ENCODE results near the gene MMP21.

The MMP21 gene

DNA sequence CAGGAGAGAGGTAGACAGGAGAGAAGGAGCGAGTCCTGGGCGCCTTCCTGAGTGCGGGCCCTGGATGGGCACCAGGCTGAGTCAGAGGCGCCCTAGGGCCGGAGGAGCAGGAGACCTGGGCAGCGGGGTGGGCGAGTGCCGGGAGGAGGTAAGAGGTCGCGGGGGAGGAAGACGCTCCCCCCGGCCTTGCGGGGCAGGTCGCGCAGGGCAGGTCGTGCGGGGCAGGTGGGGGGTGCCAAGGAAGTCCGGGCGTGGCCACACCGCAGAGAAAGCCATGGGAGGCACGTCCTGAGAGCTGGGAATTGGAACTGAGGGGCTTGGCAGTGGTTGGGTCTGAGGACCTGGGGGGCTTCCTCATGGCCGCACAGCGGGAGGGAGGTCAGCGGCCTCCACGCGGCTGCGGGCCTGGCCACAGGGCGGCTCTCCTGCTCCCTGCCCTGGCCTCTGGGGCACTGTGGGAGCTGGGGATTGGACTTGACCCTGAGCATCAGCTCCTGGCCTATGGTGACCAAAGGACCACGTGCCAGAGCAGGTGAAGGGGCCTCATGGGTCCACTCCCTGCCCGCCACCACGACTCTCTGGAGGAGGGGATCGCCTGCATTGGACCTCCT lies 935 bp downstream of the MMP21 start:
- TF ChIP-seq RAD21 (IDR thresholded peaks at IDR 0.05; ENCODE audit: low read depth) = no peak
- TF ChIP-seq EGR1 (IDR thresholded peaks at IDR 0.05) = no peak
- no peak for TF ChIP-seq NFIC (IDR thresholded peaks at IDR 0.05)
- TF ChIP-seq ZBTB7A (IDR thresholded peaks at IDR 0.05; ENCODE audit: low read depth) = no peak
- TF ChIP-seq YY1 (IDR thresholded peaks at IDR 0.05; ENCODE audit: low read depth) = no peak

DNA sequence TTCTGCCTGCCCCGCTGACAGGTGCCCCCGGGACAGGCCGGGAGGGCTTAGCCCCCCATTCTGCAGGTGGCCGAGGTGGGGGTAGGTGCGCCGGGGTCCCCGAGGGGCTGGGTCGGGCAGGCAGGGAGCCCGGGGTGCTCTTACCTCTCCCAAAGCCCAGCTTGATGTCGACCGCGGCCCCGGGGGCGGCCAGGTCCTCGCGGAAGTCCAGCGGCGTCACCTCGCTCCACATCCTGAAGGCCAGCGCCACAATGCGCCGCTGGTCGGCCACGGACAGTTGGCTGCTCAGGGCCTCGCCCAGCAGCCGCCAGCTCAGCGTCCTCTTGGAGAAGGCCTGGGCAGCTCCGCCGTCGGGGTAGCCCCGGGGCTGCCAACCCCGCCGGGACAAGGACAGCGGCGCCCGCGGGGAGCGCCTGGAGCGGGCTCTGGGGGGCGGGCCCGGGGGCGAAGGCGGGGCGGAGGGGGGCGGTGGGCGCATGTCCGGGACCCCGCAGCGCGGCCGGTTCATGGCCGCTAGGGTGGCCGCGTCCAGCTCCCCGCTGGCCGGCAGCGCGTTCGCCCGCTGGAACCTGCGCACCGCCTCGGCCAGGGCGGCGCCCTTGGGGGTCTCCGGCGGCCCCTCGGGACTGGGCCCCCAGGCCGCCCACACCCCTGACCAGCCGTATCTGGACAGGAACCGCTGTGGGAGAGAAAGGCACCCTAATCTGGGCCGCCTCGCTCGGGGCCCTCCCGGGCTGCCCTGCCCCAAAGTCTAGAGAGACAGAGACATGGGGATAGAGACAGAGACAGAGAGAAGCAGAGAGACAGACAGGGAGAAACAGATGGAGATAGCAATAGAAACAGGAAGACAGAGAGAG lies 1.7 kb downstream of the MMP21 start:
- TF ChIP-seq CEBPB (IDR thresholded peaks at IDR 0.05) (no peak), EGR1 (IDR thresholded peaks at IDR 0.05) (no peak), NFIC (IDR thresholded peaks at IDR 0.05) (no peak), FOXM1 (IDR thresholded peaks at IDR 0.05; ENCODE audit: borderline replicate concordance, low read depth) (no peak), TCF12 (IDR thresholded peaks at IDR 0.05; ENCODE audit: low read depth) (no peak), TEAD4 (IDR thresholded peaks at IDR 0.05) (no peak), EP300 (IDR thresholded peaks at IDR 0.05; ENCODE audit: borderline replicate concordance) (no peak), YY1 (IDR thresholded peaks at IDR 0.05; ENCODE audit: low read depth) (no peak), TAF1 (IDR thresholded peaks at IDR 0.05; ENCODE audit: low read depth) (no peak), CREB1 (IDR thresholded peaks at IDR 0.05; ENCODE audit: low read depth) (no peak), RAD21 (IDR thresholded peaks at IDR 0.05; ENCODE audit: low read depth) (no peak), ZBTB7A (IDR thresholded peaks at IDR 0.05; ENCODE audit: low read depth) (no peak)
- TF ChIP-seq, protein P1, sequence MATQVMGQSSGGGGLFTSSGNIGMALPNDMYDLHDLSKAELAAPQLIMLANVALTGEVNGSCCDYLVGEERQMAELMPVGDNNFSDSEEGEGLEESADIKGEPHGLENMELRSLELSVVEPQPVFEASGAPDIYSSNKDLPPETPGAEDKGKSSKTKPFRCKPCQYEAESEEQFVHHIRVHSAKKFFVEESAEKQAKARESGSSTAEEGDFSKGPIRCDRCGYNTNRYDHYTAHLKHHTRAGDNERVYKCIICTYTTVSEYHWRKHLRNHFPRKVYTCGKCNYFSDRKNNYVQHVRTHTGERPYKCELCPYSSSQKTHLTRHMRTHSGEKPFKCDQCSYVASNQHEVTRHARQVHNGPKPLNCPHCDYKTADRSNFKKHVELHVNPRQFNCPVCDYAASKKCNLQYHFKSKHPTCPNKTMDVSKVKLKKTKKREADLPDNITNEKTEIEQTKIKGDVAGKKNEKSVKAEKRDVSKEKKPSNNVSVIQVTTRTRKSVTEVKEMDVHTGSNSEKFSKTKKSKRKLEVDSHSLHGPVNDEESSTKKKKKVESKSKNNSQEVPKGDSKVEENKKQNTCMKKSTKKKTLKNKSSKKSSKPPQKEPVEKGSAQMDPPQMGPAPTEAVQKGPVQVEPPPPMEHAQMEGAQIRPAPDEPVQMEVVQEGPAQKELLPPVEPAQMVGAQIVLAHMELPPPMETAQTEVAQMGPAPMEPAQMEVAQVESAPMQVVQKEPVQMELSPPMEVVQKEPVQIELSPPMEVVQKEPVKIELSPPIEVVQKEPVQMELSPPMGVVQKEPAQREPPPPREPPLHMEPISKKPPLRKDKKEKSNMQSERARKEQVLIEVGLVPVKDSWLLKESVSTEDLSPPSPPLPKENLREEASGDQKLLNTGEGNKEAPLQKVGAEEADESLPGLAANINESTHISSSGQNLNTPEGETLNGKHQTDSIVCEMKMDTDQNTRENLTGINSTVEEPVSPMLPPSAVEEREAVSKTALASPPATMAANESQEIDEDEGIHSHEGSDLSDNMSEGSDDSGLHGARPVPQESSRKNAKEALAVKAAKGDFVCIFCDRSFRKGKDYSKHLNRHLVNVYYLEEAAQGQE (IDR thresholded peaks at IDR 0.05; ENCODE audit: low read depth) = no peak
- TF ChIP-seq, protein P2, sequence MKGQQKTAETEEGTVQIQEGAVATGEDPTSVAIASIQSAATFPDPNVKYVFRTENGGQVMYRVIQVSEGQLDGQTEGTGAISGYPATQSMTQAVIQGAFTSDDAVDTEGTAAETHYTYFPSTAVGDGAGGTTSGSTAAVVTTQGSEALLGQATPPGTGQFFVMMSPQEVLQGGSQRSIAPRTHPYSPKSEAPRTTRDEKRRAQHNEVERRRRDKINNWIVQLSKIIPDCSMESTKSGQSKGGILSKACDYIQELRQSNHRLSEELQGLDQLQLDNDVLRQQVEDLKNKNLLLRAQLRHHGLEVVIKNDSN (IDR thresholded peaks at IDR 0.05) = no peak
- TF ChIP-seq, protein P3, sequence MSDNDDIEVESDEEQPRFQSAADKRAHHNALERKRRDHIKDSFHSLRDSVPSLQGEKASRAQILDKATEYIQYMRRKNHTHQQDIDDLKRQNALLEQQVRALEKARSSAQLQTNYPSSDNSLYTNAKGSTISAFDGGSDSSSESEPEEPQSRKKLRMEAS (IDR thresholded peaks at IDR 0.05) = no peak

DNA sequence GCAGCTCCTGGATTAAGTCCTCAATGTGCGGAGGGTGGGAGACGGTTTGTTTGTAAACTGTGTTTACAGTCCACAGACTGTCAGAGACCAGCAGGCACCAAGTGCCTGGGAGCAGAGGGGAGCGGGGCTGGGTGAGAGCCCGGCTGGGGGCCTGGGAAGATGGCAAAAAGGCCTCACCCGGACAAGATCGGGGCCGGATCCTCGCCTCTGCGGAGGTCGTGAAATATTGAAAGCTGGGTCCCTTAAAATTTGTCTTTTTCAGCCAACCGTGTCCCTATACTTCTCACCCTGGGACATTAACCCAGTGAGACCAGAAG lies 2.8 kb downstream of the MMP21 start:
- no peak for TF ChIP-seq TEAD4 (IDR thresholded peaks at IDR 0.05)
- TF ChIP-seq, protein P2 (IDR thresholded peaks at IDR 0.05) = no peak
- TF ChIP-seq, protein P3 (IDR thresholded peaks at IDR 0.05) = no peak
- no peak for TF ChIP-seq NFIC (IDR thresholded peaks at IDR 0.05)
- no peak for TF ChIP-seq YY1 (IDR thresholded peaks at IDR 0.05; ENCODE audit: low read depth)
- no peak for TF ChIP-seq TAF1 (IDR thresholded peaks at IDR 0.05; ENCODE audit: low read depth)
- TF ChIP-seq FOXM1 (IDR thresholded peaks at IDR 0.05; ENCODE audit: borderline replicate concordance, low read depth) = no peak
- no peak for TF ChIP-seq TCF12 (IDR thresholded peaks at IDR 0.05; ENCODE audit: low read depth)
- TF ChIP-seq ZBTB7A (IDR thresholded peaks at IDR 0.05; ENCODE audit: low read depth) = no peak
- no peak for TF ChIP-seq CEBPB (IDR thresholded peaks at IDR 0.05)
- no peak for TF ChIP-seq EP300 (IDR thresholded peaks at IDR 0.05; ENCODE audit: borderline replicate concordance)
- TF ChIP-seq, protein P1 (IDR thresholded peaks at IDR 0.05; ENCODE audit: low read depth) = no peak
- TF ChIP-seq RAD21 (IDR thresholded peaks at IDR 0.05; ENCODE audit: low read depth) = no peak
- no peak for TF ChIP-seq CREB1 (IDR thresholded peaks at IDR 0.05; ENCODE audit: low read depth)
- no peak for TF ChIP-seq EGR1 (IDR thresholded peaks at IDR 0.05)

DNA sequence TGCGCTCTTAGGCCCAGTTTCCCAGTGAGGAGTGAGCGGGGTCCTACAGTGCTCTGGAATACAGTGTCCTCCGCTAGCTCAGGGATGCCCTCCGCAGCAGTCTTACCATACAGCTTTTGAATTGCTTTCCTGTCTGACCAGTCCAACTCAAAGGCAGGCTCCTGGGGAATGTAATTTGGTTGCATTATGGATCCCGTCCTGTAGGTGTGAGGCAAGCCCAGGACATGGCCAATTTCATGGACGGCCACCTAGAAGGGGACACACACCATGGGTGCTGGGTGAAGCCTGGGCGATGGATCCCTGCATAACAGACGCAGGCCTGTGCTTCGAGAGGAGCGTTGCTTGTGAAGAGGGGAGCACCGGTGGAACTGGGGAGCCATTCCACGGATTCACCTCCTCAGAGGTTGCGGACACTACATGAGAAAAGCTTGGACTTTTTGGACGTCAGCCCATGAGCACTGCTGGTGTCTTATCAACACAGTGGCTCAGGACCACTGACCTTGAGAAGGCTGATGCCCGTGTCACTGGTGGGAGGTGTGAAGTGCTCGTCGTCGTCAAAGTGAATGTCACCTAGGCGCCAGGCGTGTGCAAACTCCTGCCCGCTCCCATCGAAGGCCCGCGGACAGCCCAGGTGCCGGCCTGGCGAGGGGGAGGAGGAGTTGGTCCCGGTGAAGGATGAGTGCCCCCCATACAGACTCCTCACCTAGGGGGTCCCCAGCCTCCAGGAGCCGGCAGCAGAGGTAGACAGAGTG lies 3.3 kb downstream of the MMP21 start:
- TF ChIP-seq TAF1 (IDR thresholded peaks at IDR 0.05; ENCODE audit: low read depth) (no peak), ZBTB7A (IDR thresholded peaks at IDR 0.05; ENCODE audit: low read depth) (no peak), YY1 (IDR thresholded peaks at IDR 0.05; ENCODE audit: low read depth) (no peak)
- TF ChIP-seq, protein P3 (IDR thresholded peaks at IDR 0.05) = no peak

DNA sequence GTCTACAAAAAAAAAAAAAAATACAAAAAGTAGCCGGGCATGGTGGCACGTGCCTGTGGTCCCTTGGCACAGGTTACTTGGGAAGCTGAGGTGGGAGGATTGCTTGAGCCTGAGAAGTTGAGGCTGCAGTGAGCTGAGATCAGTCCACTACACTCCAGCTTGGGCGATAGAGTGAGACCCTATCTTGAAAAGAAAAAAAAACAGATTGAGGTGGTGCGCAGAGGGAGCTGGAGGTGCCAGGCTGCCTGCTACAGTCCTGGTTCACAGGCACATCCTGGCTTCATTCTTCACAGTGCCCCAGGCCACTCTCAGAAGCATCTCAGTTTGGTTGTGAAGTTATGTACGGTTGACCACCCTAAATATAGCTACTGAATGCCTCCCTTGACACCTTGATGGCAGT lies 4.8 kb downstream of the MMP21 start:
- no peak for TF ChIP-seq EGR1 (IDR thresholded peaks at IDR 0.05)
- TF ChIP-seq, protein P2 (IDR thresholded peaks at IDR 0.05) = no peak
- no peak for TF ChIP-seq ZBTB7A (IDR thresholded peaks at IDR 0.05; ENCODE audit: low read depth)
- TF ChIP-seq TCF12 (IDR thresholded peaks at IDR 0.05; ENCODE audit: low read depth) = no peak
- no peak for TF ChIP-seq CEBPB (IDR thresholded peaks at IDR 0.05)
- no peak for TF ChIP-seq YY1 (IDR thresholded peaks at IDR 0.05; ENCODE audit: low read depth)
- no peak for TF ChIP-seq CREB1 (IDR thresholded peaks at IDR 0.05; ENCODE audit: low read depth)
- TF ChIP-seq, protein P3 (IDR thresholded peaks at IDR 0.05) = no peak
- no peak for TF ChIP-seq RAD21 (IDR thresholded peaks at IDR 0.05; ENCODE audit: low read depth)
- TF ChIP-seq FOXM1 (IDR thresholded peaks at IDR 0.05; ENCODE audit: borderline replicate concordance, low read depth) = no peak
- no peak for TF ChIP-seq EP300 (IDR thresholded peaks at IDR 0.05; ENCODE audit: borderline replicate concordance)
- TF ChIP-seq, protein P1 (IDR thresholded peaks at IDR 0.05; ENCODE audit: low read depth) = no peak
- no peak for TF ChIP-seq NFIC (IDR thresholded peaks at IDR 0.05)
- no peak for TF ChIP-seq TEAD4 (IDR thresholded peaks at IDR 0.05)
- TF ChIP-seq TAF1 (IDR thresholded peaks at IDR 0.05; ENCODE audit: low read depth) = no peak
